Fibroblast of skin of back (primary cell): ENCODE data around the gene JSRP1.

Experiments used
- DNase-seq: peaks from one replicate; pipeline ENCODE4 v3.0.0-alpha.2; 2013

Gene JSRP1

GRCh38 chr19:2246801-2247361, 9.3 kb downstream of the JSRP1 start:
- DNase-seq, result peak; percentile 45

GRCh38 chr19:2246014-2246620, 10.1 kb downstream of the JSRP1 start:
- no peak for DNase-seq

DNA sequence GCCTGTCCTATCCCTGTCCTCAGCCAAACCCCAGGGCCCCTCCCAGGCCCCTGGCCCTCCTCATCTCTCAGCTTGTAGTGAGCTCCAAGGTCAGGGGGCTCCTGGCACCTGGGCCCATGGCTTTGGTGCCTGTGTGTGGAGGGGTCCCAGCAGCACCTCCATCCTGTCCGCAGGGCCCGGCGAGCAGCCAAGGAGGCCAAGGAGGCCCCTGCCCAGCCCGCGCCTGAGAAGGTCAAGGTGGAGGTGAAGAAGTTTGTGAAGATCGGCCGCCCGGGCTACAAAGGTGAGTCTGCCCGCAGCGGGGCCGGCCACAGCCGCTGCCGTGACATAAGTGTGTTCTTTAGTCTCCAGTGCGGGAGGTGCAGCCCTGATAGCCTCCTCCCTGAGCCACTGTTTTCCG, 10.9 kb downstream of the JSRP1 start:
- DNase-seq, result no peak

DNA sequence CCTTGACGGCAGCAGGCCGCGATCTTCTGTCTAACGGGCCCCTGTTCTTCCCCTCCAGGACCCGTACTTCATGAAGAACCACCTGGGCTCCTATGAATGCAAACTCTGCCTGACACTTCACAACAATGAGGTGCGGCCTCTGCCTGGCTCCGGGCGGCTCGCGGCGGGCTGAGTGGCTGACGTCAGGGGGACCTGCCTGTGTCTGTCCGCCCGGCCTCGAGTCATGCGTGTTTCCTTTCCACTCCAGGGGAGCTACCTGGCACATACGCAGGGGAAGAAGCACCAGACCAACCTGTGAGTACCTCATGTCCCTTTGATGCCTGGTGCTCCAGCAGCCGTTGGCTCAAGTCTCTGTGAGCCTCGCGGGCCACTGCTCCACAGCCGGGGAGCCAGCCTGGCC, 11.7 kb downstream of the JSRP1 start:
- no peak for DNase-seq

DNA sequence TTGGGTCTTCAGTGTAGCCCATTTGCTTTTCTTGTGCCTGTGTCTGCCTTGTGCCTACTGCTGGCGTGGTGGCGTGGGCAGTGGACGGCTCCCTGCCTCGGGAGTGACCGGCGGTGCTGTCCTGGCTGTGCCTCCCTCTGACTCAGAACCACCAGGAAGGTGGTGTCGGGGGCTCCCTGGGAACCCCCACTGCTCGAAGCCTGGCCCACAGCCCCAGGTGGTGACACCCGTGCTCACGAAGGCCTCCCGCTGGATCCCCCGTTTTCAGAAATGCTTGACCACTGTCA, 12.1 kb downstream of the JSRP1 start:
- no peak for DNase-seq

DNA sequence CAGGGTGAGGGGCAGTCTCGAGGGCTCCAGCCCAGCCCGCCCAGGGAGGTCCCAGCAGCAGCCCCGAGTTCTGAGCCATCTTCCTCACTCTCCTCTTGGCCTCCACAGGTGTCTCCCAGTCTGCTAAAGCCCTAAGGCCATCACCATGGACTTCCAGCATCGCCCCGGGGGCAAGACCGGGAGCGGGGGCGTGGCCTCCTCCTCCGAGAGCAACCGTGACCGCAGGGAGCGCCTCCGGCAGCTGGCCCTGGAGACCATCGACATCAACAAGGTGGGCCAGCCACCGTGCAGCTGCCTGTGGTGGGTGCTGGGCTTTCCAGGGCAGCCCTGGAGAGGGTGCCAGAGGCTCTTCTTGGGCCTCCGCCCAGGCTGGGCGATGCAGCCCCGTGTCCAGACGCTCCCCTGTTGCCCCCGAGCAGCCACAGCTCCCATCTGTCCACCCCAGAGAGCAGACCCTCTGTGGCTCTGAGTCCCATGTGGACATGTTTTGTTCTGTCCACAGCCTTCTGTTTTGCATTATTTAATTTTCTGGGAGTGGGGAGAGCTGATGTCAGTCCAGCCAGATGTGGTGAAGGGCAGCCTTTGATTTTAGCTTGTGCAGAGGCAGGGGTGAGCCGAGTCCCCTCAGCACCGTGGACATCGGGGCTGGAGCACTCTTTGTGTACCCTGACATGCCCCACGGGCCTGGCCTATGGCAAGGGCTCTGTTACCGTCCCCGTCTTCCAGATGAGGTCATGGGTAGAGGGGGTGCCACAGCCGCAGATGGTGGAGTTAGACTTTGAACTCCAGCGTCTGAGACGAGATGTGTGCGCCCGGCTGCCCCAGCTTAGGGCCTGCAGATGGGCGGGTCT, 12.7 kb downstream of the JSRP1 start:
- DNase-seq, result no peak

DNA sequence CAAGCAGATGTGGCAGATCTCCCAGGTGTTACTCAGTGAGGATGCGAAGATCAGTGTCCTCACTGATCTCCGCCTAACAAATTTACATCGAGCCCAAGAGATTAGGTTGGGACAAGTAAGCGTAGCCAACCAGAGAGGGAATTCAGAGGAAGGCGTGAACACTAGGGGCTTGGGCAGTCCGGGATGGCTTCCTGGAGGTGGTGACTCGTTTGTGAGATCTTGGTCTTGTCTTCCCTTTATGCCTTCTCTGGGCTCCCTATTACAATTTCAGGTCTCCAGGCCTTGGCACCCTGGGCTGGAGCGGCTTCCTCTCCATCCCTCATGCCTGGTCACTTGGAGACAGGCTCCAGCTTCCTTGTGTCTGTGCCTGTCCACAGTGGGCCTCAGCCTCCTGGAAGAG, 13.4 kb downstream of the JSRP1 start:
- DNase-seq, result no peak

DNA sequence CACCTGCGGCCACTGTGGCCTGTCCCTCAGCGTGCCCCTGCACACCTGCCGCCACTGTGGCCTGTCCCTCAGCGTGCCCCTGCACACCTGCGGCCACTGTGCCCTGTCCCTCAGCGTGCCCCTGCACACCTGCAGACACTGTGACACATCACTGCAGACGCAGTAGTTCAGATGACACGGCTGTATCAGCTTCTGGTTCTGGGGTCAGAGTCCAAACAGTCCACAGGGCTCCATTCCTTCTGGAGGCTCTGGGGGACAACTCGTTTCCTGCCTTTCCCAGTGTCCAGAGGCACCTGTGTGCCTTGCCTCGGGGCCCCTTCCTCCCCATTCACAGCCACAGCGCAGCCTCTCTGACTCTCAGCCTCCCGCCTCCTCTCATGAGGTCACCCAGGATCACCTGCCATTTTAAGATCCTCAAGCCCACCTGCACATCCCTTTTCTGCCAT, 14.1 kb downstream of the JSRP1 start:
- no peak for DNase-seq

DNA sequence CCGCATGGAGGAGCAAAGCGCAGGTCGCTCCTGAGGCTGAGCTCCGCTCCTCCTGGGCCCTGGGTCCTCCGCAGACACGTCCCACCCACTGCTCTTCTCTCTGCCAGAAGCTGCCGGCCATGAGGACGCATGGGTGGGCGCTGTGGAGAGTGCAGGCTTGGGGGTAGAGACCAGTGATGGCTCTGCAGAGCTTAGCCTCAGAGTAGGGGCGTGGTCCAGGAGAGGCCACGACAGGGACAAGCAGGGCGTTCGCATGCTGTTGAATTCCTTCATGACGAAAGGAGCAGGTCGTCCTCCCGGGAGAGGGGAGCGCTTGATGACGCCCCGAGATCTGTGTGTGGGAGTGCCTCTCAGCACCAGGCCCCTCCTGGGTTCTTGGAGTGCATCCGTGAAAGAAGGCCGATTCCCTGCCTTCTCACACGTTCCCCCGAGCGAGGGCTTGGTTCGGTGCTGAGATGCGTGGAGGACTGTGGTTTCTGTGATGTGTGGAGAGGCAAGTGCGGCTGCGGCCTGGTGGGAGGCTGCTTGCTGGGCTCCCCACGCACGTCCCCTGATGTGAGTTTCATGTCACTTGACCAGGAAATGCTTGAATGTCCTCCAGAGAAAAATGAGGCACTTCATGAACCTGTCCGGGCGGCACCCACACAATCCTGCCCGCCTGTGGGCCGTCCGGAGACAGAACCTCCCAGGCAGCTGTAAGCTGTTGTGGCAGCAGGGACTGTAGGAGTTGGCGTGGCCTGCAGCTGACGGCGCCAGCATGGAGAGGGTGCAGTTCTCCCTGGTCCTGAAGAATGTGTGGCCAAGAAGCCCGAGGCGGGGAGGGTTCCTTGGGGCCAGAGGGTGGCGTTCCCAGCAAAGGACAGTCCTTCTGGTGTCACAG, 15.1 kb downstream of the JSRP1 start:
- no peak for DNase-seq

- peak; percentile 58 for DNase-seq
Measured at GRCh38 chr19:2239771-2240770, 16.1 kb downstream of the JSRP1 start.

GRCh38 chr19:2239173-2239572, 17.0 kb downstream of the JSRP1 start:
- DNase-seq, result no peak

- no peak for DNase-seq
Measured at GRCh38 chr19:2237869-2238153, 18.4 kb downstream of the JSRP1 start.

DNA sequence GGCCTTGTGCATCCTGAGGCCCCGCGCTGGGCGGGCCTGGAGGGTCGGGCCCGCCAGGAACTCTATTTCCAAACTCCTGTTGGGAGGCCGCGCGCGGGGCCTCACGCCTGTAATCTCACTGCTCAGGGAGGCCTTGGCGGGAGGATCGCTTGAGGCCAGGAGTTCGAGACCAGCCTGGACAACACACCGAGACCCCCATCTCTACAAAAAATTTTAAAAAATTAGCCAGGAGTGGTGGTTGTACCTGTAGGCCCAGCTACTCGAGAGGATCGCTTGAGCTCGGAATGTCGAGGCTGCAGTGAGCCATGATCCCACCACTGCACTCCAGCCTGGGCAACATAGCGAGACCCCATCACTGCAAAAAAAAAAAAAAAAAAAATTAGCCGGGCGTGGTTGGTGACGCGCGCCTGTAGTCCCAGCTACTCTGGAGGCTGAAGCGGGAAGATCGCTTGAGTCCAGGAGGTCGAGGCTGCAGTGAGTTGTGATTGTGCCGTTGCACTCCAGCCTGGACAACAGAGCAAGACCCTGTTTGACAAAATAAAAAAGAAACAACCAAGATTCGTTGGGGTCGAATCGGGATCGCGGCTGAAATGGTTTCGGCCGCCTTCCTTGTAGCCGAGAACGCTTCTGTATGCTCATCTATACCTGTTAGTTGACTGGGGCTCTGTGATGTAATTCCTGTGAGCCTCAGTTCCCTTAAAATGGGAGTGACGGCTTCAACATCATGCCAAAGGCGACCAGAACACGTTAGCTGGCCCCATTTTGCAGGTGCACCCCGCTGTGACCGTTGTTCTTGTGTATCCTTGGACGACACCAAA, 19.0 kb downstream of the JSRP1 start:
- DNase-seq, result no peak

DNA sequence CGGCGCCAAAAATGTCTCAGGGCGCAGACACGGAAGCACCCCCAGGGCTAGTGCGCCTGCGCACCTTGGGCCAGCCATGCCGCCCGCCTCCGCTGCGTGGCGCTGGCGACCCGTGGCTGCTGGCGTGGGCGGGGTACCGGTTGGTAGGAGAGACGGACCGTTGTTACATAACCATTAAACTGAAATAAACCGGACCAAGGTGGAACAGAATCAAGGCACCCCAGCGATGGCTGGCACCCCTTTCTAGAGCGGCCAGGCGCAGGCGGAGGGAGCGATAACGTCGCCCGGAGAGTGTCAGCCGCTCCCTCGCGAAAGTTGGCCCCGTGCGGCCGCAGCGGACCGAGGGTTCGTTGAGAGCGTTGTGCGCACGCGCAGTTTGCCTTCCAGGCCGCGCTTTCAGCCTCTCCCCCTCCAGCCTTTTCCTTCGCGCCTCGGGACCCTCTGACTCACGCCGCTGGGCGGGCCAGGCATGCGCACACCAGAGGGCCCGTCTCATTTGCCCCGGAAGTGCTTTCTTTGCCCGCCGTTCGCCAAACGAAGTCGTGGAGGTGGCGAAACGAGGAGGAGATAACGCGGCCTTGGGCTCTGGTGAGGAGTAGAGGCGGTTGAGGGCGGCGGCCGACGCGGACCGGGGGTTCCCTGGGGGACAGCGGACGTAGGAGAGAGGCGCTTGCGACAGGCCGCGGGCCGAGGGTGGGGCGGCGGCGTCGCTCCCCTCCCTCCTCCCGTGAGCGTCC, 19.7 kb downstream of the JSRP1 start, which contains the start of the genes PLEKHJ1 and SF3A2:
Gene PLEKHJ1, minus strand, starts transcription at position 16 of the 737 bp plus-strand sequence. CDS start 81 bp downstream, outside the sequence.
Gene SF3A2, plus strand, starts transcription at position 511 of the 737 bp plus-strand sequence. CDS start 6,595 bp downstream, outside the sequence.
- DNase-seq, result peak; percentile 96

DNA sequence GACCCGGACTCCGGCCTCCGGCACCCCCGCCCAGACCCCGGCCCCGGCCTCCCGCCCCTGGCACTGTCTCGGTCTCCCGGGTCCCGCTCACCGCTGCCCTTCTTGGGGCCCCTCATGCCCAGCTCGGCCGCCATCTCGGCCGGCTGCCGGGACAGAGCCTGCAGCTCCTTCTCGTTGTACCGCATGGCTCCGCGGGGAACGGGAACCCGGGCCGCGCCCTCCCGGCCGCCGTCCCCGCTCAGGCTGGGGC, 20.2 kb downstream of the JSRP1 start:
- no peak for DNase-seq

DNA sequence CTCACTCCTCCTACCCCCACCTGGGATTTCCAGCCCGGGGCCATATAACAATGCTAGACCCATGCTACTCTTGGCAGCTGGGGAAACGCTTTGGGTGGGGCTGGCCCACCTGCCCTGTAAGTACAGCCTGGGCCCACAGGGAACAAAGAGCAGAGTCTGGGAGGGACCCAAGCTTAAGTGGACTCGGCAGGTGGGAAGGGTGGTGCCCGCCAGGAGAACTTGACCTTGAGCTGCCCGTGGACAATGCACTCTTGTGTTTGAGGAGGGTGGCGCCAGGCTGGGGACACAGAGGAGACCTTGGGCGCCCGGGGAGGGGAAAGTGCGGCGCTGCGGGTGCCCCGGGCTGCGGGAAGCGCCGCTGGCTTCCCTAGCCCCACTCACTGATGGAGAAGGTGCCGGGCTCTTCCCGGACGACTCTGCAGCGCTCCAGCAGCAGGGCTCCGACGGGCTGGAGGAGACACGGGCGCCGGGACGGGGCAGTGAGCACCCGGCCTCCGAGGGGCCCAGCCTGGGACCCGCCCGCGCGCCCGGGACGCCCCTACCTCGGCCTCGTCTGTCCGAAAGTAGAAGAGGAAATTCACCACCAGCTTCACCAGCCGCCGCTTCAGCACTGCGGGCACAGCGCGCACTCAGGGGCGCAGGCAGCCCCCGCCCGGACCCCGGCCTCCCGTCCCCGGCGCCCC, 20.7 kb downstream of the JSRP1 start:
- no peak for DNase-seq

DNA sequence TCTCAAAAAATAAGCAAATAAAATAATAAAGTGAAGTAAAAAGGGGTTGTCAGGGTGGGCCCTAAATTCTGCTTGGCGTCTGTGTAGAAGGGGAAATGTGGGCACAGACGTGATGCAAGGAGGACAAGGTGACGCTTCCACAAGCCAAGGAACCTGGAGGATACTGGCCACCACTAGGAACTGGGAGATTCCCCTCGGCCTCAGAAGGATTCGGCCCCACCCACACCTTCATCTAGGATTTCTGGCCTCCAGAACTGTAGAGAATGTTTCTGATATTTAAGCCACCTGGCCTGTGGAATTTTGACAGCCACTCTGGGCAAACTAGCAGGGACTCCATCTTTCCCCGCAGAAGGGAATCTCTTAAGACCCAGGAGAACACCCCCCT, 21.2 kb downstream of the JSRP1 start:
- no peak for DNase-seq

- no peak for DNase-seq
Measured at GRCh38 chr19:2233601-2234280, 22.5 kb downstream of the JSRP1 start.
